8988T (cell line): ENCODE data around the gene LAMB4.

ENCODE experiments used
- DNase-seq: peaks from one replicate; pipeline ENCODE4 v3.0.0; 2011

The LAMB4 gene

DNA sequence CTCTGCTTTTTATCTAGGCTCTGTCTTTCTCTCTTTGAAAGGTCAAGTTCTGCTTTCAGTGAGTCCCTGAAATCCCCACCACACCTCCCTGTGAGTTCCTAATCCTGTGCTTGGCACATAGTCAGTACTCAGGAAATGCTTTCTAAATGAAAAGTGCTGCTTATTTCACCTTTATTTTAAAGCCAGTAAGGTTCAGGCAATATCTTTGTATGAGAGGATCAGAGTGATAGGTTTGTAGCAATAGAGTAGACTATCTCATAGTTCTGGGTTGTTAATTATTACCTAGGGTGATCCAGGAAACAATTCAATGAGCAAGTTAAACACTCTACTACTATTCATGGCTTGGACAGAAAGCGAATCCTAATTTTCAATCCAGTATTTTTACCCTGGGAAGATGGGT is 119.8 kb downstream of the LAMB4 start:
- DNase-seq, result no peak

DNA sequence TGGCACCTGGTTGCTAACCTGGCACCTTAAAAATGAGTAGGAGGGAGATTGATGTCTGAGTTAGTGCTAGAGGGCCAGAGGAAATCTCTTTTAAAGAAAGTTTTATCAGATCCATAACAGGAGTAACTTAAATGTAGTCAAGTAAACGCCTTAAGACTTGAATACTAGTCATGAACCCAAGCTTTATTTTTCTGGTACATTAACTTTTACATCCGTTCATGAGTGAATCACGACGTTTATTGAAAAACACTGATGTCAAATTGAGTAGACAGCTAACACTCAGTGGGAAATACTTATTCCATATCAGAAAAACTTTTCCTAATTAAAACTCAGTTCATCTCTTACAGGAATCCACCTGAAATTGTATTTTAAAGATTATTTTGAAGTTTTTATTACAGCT is 120.3 kb downstream of the LAMB4 start:
- no peak for DNase-seq

DNA sequence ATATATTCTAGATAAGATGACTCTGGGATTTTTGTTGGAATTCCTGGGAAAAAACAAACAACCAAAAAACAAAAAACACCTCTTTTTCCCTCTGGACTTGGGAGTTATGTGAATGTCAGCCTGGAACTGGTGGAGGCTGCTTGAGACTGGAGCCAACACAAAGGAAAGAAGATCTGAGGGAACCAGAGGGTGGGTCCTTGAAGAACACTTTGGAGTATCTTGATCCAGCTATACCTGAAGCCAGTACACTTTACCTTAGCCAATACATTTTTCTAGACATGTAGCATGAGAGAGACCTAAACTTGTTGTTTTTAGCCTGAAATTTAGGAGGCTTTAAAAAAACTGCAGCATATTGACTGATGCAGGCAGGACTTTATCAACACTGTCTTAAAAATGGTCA is 121.3 kb downstream of the LAMB4 start:
- no peak for DNase-seq

DNA sequence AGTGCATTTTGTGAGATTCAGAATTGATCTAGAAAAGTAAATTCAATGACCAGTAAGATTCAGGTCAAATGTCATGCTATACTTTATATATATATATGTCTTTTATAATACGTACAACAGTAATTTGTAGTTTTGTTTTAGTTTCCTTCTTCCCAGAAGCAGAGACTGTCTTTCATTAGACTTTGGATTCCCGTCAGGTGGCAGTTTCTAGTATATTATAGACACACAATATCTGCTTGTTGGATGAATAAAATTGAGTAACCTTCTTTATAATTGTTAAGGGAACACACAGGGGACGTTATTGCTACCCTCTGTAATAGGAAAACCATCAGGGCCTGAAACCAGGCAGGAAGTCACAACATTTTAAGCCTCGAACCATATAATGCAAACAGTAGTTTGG is 121.9 kb downstream of the LAMB4 start:
- DNase-seq, result no peak

DNA sequence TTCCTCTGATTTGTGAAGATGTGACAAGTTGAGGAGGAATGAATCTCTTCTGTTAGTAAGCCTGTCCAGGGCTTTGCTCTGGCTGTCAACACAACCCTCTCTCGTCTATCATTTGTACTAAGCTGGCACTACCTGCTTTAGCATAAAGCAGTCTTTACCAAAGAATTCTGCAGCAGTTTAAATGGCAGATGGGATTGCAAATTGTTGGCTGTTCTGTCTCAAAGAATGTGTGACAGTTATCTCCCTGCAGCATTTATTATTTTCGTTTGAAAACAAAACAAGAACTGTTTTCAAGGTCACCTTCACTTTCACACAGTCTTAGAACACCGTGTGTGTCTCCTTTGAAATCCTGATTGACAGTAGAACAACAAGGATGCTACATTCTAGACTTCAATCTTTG is 122.4 kb downstream of the LAMB4 start:
- no peak for DNase-seq

DNA sequence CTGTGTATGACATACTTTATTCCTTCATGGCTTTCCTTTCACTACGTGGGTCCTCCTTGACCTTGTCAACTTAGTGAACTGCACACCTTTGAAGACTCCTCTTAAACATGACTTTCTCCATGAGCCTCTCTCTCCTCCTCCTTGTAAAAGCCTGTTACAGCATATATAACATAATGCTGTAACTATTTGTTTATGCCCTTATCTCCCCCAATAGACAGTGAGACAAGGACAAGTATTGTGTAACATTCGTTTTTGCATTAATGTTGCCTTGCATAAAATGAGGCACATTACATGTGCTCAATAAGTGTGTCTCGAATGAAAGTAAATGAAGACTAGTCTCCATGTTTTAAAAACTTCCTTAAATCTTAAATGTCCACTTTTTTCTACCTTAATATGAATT is 122.9 kb downstream of the LAMB4 start:
- no peak for DNase-seq

DNA sequence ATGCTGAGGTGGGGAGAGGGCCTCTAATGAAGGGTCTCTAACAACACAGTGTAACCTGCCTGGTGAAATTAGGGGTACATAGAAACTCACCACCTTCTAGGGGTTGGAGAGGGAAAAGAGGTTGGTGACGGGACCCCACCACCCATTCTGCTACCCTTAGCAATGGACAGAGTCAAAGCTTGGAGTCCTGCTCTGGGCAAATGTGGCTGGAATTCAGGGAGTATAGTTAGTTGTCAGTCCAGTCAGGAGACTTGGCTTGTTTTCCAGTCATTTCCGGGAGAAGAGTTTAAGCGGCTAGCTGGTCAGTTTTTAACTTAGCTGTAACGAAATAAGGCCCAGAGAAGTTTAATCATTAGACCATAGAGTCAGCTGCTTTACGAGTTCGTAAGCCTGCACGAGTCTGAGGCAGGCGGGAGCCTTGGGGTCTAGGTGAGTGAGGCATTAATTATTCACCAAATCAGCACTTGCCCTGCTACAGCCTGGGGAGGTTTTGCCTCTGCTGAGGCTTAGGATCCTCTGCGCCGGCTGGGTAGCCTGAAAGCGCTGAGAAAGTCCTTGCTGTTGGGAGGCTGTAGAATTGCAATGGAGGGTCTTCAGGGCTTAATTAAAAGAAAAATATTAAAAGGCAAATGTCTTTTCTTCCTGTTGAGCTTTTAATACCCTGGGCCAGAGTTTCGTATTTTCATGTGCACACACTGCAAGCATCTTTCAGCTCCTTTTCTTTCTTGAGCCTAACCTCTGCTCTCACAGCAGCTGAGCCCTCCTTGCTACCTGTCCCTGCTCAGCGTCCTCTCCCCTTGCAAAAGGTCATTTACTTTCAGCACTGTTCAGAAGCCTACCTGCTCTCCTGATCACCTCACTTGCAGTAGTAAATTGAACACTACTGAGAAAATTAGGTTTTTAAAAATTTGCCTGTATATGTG is 125.7 kb downstream of the LAMB4 start:
- no peak for DNase-seq

DNA sequence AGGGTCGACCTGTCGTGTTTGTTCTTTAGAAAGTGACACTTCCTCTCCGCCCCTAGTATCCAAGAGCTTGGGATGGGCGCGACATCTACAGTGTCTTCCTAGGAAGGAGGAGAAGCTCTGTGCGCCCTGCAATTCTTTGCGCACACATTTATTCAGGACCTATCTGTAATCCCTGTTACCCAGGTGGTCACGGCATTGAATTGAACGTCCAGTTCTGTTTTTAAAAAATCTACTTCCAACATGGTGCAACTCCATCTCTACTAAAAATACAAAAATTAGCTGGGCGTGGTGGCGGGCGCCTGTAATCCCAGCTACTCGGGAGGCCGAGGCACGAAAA is 126.6 kb downstream of the LAMB4 start:
- no peak for DNase-seq

DNA sequence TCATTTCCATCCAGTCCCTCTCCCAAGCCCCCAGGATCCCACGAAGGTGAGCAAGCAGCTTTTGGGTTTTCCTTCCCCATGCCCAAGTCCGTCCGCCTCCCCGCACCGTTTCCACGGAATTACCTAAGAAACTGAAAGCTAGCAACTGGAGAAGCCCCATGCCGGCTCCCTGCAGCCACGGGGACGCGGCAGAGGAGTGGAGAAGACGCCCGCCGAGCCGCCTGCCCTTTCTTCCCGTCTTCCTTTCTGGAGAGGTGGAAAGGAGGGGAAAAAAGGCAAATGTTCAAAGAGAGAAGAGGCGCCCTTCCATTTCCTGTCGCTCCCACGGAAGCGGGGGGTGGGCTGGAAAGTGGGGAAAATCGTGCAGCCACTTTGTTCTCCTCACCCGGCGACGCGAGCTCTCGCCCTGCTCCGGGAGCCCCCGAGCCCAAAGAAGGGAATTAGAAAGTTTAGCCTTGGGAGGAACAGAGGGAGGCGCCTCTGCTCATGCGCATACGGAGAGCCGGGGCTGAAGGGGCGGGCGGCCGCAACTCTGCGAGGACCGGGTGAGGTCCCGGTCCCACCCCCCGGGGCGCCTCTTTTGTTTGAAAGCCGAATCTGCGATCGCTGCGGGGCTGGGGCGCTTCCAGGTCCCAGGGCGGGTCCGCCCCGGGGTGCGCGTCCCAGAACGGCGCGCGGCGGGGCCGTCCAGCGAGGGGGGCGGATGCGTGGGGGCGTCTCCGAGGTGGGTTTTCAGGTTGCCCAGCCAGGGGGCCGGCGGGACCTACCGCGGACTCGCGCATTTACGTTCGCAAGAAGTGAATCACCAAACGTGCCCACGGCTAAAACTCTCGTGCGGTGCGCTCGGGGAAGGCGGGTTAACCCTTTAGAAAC is 127.2 kb downstream of the LAMB4 start, which contains the start of gene LAMB1:
Gene LAMB1 (minus strand): TSS at position 436 of the 873 bp plus-strand sequence. CDS start 276 bp downstream, at position 160.
- peak; percentile 44 for DNase-seq

DNA sequence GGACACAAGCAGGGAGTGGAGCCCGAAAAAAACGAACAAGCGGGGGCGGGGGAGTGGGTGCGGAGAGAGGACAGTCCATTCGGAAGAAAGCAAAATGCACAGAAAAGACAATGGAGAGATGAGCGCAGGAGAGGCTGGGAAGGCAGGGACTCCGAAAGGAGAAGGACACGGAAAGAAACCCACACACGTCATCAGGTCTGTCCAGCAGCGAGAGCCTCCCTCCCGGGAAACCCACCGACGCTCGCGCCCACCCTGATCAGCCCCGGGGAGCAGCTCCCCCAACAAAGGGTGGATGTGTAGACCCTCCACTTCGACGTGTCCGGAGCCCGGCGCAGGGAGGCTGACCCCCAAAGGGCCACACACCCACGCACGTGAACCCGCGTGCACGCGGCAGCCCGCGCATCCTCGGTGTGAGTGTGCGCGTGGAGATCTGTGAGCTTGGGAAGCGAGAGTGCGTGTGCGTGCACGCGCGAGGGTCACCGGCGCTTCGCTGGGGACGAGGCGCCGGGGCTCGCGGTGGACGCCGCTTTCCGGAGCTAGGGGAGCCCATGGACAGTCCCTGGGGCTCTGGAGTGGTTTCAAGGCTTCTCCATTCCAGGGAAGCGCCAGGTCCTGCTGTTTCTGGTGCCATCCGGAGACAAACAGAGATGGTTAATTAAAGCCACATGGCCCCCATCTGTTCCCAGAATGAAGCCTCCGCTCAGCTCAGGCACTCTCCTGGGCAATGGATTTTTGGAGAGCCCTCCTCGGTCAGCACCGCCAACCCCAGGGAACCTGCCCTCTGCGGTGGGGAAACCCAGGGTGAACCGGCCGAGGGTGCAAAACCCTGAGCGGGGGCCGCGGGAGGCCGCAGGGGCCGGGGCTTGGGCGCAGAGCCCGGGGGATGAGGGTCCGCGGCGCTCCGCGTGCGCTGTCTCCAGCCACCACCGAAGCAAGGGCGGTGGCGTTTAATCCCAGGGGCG is 128.1 kb downstream of the LAMB4 start:
- DNase-seq, result no peak

DNA sequence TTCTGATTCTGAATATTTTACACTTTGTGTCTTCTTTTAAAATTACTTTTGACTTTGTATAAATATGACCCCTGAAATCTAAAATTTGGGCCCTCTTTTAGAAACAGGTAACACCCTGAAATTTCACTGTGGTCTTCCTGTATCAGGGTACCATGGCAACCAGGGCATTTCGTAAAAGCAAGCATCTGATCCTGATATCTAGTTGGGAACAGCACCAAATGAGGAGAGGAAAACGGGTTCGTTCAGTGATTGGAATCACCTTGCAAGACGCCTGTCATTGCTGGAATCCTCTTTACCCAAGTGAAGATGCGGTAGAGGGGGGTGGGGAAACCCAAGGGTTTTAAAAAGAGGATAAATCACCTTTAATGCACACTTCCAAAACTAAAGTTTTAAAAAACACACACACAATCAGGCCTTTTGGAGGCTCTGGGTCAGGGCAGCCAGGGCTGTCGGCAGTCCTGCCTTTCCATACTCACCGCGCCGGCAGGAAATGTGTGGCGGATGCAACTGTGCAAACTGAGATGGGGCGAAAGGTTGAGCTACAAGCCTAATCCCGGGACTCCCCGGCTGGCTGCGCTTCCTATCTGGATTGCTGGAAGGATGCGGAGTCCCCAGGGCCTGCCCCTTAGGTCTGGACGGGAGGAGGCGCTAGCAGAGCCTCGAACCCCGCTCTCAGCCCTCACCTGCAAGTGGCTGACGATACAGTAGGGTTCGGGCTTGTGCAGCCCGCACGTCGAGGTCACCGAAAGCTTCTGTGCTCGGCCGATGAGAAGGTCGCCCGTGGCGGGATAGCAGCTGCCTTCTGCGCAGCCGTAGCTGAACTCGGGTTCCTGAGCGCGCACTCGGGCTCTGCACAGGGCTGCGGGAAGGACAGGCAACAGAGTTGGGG is 129.0 kb downstream of the LAMB4 start:
- peak; percentile 37 for DNase-seq

DNA sequence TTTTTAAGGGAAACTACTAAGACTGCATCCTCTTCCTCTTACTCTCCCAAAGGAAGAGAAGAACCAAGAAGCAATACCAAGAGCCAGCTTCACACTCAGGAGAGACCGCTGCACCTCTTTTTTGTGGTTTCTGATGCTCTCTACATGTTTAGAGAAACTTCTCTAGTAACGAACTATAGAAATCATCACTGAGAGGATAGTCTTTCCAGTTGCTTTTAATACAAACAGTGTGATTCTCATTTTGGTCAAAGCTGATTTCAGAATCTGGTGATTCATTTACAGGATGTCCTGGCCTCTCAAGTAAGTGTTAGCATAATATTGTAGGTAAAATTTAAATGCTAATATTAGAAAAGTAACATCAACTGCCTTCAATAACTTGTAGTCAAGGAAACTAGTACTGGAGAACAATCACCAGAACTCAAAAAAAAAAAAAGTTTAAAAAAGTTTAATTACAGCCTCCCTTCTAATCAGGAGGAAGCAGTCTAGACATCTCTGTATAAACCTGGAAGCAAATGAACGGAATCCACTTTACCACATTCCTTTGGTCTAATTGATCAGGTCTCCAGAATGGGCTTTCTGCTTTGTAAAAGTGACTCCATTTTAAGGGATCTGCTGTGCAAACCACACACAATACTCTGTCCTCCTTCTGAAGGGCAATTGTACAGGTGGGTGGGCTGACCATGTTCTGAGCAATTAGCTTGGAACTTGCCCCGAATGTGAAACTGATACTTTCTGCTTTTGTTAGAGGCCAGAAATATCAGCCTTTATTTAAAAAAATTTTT is 130.2 kb downstream of the LAMB4 start:
- no peak for DNase-seq

DNA sequence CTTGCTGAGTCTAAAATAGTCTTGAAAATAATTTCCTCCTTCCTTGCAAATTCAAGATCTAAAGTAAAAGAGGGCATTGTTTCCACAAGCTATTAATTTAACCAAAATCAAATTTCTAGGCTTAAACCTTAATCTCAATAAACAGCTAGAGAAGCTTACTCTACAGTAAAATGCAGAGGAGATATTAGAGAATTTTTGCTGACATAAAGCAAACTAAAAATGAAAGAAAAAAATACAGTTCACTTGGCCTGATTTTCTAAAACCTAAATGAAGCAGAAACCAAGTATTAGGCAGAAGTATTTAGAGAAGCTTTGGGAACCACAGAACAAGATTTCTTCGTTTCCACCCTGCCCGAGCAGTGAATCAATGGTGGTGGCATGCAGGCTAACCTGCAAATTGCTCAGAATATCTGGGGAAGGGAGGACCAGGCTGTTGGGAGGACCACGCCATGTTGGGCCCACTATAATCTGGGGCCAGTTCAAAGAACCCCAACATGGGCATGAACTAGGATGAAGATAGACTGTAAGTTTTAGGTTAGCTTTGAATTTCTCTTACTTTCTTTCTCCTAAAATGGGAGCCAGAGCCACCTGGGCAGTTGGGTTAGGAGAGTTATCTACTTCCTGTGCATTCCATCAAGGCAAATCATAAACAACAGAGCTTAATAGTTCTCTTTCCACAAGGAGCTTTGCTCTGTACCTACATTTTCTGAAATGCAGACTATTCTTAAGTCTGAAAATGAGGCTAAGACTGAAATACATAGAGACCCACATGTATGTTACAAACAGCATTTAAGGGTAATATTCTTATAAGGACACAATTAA is 131.3 kb downstream of the LAMB4 start:
- no peak for DNase-seq

DNA sequence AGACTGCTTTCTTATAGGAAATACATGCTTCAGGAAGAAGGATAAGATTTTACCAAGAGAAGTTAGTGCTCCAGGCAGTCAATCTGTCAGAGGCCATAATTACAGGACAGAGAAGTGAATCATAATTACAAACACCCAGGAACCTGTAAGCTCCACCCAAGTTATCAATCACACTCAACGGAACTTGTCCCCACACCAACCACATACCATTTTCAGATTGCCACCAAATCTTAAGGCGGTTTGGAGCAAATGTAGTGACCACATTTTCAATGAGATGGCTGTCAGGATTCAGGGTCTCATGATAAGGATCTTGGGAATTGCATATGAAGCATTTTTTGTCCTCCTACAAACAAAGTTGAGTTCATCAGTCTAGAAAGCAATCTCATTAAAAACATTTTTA is 132.0 kb downstream of the LAMB4 start:
- no peak for DNase-seq

DNA sequence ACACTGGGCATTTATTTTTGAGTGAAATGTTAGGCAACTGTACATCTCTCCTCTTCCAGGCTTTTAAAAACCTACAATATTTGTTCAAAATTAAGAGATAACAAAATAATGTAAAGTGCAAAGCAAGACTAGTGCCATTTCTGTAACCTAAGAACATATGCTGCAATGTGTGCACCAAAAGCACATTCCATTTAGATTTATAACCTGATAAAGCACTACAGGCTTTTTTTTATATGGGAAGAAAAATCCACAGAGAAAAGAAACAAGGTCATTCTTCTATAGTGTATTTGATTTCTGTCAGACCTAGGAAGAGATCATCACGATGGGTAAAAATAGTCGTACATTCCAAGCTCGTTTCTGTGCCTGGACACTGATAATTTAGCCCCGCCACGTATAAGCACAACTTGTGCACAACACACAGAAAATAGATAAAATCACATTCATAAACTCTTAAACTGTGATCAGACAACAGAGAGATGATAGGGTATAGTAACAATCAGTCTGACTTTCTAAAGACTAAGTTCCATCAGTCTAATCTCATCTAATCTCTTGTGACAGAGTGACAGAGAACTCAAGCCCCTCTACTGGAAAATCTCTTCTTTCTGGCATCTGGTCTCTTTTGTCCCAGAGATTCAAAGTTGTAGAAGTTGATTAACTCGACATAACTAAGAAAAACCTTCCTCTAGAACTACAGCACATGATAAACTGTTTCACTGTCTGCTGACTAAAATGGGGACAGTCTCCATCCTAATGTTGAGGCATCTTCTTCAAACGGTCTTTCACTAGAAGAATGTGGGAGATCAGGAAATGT is 133.9 kb downstream of the LAMB4 start:
- DNase-seq, result no peak

DNA sequence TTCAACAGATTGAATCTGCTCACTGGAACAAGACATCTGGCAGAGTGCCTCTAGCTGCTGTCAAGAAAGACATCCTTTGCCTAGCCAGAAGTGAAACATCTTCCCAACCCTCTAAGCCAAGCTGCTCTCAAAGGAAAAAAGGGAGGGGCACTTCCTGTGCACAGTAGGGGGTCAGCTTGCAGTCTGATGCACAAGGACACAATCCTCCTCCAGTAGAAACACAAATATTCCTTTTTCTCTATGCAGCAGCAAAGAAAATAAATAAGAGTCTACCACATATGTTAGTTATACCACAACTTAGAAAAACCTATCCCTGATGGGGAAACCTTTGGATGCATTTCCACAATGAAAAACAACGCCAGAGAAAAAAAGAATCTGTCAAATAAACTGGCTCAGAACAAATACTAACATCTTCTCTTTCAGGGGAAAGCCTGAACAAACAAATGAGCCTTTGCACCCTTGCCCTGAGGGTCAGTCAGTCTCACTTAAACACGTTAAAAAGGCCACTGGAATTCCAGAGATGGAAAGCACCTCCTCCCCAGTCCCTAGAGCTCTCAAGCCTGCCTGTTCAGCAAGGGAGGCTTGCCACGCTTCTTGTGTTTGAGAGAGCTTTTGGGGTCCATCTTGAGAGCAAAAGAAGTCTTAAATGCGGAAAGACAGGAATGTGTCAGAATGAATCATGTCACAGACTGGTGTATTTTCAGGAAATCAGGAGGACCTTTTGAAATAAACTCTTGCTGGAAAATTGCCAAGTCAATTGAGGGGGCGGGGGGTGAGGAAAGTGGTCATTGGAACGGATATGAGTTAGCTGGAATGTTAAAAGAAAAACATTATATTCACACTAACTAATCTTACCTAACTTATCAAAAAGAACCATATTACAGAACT is 134.7 kb downstream of the LAMB4 start:
- no peak for DNase-seq

DNA sequence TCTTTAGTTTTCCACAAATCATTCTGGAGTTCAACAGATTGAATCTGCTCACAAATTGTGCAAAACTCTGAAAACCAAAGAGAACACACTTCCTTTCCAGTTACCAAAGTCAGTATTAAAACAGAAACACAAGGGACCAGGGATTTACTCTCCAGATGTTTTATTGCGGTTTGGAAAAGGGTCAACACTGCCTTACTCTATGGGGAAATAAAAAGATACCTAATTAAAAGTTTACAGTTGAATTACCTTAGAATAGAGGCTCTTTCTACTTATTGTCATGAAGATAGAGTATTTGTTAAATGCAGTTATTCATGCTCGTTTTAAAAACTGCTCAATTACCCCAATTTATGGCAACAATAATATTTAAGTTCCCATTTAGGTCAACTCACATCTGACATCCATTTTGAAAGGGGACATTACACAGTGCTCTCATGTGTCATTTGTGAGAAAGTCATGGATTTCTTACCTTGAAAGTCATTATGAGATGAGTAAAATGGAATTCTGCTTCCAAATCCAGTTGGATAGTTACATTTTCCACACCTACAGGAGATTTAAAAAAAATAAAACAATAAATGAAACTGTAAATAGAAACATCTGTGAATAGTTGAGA is 135.6 kb downstream of the LAMB4 start:
- no peak for DNase-seq

DNA sequence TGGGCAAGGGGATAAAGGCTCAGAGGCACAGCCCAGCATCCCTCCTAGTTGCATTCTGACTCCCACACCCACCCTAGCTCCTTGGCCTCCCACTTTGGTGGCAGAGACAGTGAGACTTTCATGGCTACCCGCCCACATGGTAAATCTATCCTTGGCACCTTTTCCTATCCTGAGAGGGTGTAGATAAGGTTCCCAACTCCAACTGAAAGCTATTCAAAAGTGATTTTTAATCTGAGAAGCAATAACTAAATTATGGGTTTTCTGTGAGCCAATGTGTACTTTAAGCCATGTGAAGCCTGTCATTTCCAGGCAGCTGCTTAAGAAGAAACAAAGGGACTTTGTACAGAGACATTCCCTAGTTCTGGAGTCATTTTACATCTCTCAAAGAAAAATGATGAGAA is 136.3 kb downstream of the LAMB4 start:
- DNase-seq, result no peak
